HG03097 (cell line): Measurements from ENCODE around the gene RBM22.

ENCODE experiments used
- ATAC-seq: cut with Tn5 transposase; IDR thresholded peaks from one replicate; pipeline ENCODE4 v1.9.1; 2021; ENCODE audit not compliant: unreplicated experiment, low FRiP score

Gene RBM22

DNA sequence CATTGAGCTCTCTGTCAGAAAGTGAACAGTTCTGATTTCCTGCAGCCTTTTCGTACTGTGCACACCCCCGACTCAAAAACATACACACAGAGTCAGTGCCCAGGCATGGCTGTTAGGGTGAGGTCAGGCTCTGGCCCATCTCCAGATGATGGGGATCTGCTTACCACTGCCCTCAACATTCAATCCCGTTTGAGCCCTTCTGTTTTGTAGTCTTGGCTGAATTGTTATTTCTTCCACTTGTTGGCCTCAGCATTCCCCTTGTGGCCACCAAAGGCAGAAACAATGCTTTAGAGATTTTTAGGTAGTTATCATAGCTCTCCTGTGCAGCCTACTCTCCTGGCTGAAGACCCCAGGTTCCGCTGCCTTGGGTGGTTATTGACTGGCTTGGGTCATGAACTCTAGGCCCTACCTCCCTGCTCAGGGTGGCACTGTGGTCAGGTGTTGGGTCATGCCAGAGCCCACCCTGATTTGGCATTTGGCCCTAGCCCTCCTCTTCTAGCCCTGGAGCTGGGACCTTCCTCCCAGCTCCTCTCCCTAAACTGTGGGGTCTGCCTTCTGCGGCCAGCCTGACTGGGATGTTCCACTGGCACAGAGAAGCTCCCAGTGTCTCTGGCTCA is 47.6 kb downstream of the RBM22 start:
- ATAC-seq: no peak

DNA sequence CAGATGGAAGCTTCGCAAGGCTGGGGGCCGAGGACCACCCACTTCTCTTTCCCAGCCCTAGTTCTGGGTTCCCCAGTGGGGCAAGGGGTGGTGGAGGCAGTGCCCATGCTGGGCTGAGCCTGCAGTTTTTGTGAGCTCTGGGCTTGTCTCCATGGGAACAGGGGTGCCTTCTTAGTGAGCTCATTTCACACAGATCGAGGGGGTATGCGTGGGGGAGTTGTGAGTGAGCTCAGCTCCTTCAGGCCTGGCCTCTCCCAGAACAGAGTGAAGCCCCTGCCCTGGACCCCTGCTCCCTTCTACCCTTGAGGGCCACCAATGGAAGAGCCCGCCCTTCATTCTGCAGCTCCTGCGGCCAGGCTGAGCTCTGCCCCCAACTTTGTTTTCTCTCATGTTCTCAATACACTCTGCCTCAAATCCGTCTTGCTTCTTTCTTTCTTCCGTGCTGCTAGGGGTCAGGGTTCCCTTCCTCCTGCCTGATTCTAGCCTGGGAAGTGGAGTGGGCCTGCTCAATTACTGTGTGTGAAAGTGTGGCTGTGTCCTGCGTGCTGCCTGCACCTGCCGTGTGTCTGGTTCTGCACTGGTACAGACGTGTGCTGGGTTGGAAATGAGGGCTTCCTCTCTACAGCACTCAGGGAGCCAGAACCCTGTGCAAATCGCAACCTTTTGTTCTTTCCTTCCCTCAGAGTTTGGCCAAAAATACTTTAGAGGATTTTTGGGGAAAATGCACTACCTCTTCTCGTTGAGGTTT is 48.8 kb downstream of the RBM22 start:
- ATAC-seq: no peak

DNA sequence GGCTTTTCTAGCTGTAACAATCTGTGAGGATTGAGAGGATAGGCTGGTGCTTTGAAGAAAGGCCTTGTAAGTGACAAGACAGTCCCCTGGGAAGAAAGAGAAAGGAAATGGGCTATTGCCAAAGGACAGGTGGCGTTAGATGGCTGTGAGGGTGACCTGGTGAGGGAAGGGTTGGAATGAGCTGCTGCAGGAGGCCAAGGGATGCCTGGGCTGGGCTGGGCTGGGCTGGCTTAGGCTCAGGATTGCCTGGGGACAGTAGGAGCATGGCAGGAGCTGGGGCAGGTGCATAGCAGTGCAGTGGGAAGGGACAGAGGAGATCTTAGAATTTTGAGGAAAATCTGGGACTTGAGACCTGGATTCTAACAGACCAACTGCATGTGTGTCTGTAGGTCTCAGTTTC is 49.5 kb downstream of the RBM22 start:
- no peak for ATAC-seq

DNA sequence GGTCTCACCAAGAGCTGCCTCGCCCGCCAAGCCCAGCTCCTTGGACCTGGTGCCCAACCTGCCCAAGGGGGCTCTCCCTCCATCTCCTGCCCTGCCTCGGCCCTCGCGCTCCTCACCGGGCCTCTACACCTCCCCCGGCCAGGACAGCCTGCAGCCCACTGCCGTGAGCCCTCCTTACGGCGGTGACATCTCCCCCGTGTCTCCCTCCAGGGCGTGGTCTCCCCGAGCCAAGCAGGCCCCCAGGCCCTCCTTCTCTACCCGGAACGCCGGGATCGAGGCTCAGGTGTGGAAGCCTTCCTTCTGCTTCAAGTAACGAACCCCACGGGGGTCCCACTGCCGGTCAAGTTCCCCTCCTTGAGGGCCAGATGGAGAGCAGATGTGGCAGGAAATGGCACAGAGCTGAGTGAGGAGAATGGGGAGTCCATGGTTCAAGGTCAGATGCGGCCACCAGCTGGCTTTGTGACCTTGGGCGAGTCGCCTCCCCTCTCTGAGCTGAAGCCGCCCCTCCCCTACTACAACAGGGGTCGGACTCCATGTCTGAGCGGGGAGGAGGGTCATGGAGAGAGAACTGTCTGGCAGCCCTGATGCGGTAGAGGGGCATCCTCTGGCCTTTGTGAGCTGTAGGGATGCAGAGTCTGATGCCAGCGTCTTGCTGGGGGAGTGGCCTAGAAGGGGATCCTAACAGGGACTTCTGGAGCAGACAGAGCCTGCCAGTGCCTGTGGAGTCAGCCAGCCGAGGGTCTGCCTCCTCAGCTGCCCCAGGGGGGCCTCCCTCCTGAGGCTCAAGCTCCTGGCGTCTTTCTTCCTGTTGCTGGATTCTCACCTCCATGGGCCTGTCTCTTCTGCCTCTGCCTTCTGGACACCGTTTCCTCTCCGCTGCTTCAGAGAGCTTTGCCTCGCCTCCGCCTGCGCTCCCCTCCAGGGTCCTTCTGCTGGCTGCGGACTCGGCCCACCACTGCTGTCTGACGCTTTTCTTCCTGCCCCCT is 50.5 kb downstream of the RBM22 start:
- no peak for ATAC-seq

DNA sequence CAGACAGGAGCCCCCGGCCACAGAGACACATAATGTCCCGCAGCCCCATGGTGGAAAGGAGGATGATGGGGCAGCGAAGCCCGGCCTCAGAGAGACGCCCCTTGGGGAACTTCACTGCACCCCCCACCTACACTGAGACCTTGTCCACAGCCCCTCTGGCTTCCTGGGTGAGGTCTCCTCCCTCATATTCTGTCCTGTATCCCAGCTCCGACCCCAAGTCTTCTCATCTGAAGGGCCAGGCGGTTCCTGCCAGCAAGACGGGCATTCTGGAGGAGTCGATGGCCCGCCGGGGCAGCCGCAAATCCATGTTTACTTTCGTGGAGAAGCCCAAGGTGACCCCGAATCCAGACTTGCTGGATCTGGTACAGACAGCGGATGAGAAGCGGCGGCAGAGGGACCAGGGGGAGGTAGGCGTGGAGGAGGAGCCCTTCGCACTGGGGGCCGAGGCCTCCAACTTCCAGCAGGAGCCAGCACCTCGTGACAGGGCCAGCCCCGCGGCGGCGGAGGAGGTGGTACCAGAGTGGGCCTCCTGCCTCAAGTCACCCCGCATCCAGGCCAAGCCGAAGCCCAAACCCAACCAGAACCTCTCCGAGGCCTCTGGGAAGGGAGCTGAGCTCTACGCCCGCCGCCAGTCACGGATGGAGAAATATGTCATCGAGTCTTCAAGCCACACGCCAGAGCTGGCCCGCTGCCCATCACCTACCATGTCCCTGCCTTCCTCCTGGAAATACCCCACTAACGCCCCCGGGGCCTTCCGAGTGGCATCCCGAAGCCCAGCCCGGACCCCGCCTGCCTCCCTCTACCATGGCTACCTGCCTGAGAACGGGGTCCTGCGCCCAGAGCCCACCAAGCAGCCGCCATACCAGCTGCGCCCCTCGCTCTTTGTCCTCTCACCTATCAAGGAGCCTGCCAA is 51.5 kb downstream of the RBM22 start:
- no peak for ATAC-seq

DNA sequence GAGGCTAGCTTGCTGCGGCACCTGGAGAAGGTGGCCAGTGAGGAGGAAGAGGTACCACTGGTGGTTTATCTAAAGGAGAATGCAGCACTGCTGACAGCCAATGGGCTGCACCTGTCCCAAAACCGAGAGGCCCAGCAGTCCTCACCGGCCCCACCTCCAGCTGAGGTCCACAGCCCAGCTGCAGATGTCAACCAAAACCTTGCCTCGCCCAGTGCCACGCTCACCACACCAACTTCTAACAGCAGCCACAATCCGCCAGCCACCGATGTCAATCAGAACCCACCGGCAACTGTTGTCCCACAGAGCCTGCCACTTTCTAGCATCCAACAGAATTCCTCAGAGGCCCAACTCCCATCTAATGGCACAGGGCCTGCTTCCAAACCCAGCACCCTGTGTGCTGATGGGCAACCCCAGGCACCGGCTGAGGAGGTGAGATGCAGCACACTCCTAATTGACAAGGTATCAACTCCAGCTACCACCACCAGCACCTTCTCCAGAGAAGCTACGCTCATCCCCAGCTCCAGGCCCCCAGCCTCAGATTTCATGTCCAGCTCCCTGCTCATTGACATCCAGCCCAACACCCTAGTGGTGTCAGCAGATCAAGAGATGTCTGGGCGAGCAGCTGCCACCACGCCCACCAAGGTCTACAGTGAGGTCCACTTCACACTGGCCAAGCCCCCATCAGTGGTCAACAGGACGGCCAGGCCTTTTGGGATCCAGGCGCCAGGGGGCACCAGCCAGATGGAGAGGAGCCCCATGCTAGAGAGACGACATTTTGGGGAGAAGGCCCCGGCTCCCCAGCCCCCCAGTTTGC is 52.4 kb downstream of the RBM22 start:
- ATAC-seq: no peak

DNA sequence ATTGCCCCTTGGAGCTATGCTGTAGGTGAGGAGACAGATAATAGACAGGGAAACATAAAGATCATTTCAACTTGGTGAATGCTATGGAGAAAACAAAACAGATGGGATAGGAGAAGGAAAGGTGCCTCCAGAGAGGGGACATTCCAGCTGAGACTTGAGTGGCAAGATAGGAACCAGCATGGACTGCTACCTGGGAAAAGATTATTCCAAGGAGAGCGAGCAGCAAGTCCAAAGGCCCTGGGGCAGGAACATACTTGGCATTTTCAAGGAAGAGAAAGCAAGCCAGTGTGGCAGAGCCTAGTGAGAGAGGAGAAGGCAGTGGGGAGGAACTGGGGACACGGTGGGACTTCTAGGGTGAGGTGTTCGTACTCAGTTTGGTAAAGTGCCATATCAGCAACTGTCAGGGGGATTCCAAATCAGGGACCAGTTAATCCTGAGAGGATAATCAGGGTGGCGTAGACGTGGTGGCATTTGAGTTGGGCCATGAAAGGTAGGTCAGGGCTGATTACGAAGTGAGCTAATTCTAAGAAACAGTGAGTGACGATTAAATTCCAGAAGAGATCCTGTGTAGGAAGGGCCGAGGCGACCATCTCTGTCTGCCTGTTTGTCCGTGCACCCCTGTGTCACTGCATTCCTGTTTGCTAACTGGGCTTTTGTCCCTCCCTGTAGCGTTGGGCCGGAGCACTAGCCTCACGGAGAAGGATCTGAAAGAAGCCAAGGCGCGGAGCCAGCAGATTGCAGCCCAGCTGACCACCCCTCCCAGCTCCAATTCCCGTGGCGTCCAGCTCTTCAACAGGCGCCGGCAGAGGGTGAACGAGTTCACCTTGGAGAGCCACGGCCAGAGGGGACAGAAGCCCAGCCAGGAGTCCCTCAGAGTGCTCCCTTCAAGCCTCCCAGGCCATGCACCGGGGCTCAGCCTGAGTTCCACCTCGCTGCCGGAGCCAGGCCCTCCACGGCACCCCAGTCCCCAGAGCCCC is 53.3 kb downstream of the RBM22 start:
- no peak for ATAC-seq

DNA sequence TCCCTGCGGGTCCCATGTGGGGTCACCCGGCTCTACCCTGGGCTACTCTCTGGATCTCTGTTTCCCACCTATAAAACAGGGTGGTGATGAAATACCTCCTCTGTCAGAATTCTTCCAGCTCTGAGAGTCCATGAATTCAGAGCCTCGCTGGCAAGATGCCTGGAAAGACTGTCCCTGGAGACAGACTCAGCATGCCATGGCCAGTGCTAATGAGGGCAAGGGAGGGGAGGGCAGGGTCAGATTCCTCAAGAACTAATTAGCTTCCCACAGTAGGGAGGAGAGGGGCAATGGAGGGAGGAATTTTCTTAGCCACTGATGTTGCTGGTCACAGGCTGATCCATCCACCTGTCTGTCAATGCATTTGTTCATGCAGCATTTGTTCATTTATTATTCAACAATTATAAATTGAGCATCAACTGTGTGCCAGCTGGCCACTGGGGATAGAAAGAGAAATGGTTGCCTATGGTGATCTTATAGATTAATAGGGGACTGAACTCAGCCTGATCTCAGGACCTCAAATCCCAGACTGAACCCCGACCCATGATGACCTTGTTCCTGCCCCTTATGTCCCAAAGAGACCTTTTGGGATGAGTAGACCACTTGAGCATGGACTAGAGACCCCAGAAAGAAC is 55.7 kb downstream of the RBM22 start:
- no peak for ATAC-seq

DNA sequence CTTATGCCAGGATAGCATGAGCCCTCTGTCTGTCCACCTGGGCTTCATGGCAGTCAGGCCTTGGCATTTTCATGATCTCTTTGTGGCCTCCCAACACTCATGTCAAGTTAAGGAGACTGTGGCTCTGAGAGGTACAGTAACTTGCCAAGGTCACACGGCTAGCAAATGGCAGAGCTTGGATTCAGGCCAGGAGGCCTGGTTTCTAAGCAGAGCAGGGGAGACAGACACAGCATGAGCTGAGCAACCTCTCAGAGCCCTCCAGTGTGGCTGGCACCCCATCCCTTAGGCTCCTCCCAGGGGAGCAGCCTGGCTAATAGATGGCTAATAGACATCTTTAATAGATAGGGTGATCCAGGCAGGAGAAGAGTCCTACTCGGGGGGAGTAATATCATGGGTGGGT is 56.3 kb downstream of the RBM22 start:
- ATAC-seq: no peak

DNA sequence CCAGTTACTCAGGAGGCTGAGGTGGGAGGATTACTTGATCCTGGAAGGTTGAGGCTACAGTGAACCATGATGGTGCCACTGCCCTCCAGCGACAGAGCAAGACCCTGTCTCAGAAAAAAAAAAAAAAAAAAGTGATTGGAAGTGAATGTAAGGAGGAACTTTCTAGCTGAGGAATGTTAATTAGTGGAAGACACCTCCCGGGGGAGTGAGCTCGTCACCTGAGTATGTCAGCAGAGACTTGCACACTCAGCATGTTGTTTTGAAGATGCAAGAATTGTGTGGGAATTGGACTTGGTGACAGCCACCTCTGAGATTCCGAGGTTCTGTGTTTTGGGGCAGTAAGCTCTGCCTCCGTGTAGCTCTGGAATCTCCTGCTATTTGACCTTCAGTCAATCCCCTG is 56.8 kb downstream of the RBM22 start:
- ATAC-seq: no peak

DNA sequence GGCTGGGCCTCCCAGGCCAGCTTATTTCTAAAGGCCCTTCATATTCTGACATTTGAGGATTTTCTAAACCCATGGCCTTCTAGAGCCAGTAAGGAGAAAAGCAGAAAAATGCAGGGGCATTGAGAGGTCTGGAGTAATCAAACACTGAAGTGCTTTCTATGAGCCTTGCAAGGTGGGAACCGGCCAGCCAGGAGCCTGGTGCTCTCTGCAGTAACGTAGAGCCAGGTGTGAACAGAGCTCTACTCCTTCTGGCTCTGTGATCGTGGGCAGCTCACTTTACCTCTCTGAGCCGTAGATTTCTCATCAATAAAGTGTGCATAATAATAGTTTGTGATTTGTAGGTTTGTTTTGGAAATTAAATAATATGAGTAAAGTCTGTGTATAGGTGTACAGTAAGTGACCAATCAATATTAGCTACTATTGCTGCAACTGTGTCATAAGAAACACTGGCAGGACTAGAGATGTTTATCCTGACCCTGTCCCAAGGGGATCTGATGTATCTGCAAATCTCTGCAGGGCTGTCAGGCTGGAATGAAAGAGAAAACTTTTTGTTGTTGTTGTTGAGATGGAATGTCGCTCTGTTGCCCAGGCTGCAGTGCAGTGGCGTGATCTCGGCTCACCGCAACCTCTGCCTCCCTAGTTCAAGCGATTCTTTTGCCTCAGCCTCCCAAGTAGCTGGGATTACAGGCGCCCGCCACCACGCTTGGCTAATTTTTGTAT is 57.7 kb downstream of the RBM22 start:
- ATAC-seq: no peak

DNA sequence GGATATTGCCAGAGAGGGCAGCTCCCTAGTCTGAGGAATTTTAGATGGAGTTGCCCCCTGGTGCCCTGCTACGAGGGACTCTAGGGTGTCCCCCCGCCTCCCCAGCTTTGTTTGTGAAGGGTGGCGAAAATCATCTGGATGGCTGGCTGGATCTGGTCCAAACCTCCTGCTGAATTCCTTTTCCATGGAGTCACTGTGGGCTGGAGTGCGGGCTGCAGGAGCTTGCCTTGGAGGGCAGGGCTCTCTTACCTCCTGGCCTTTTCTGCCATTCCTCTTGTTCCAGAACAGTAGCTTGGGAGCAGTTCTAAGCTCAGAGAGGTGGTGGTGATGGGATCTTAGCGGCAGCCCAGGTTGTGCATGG is 58.3 kb downstream of the RBM22 start:
- no peak for ATAC-seq

DNA sequence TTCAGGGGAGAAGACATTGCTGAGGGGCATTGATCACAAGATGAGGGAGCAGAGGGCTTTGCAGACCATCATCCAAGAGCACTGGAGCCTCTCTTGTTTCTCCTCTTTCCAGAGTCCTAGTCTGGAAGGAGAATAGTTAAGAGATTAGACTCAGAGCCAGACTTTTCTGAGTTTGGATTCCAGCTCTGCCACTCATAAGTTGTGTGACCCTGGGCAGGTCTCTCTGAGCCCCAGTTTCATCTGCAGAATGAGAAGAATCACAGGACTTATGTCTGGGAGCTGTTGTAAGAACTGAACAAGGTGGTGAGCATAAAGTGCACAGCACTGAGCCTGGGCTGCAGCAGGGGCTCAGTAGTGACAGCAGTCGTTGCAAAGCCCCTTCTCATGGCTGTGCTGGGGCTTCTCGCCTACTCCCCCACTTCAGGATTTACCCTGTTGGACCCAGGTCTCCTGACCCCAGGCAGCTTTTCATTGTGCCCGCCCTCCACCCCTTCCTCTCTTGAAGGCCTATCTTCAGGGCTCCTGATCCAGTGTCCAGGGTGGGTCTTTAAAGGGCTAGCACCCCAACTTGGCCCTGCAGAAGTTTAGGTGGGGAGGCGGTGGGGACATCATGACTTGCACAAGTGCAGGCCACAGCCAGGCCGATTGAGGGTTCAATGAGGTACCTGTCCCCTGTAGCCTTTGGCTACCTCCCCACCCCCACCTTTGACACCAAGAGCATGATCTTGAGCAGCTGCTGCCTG is 58.9 kb downstream of the RBM22 start:
- no peak for ATAC-seq

DNA sequence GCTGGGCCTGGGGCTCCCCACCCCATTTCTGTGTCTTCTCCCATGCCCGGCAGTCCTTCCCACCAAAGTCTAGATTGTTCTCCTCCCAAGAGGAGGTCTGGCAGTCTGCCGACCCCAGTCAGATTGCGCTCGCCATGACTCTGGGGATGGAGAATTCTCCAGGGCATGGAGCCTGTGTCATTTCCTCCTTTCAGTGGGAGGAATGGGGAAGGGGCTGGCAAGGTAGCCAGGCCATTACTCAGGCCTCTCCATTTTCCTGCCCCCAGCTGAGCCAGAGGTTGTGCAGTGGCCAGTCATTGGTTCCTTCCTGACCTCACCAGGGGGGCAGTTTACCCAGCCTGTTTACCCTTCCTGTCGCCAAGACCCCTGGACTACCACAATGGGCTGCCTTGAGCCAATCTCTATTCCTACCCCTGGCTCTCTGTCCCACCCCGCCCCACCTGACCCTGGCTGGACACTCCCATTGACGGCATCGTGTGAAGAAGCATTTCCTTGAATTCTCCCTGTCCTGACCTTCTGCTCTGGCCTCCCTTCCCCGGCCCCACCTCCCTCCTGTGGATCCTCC is 59.8 kb downstream of the RBM22 start:
- no peak for ATAC-seq
